ENCODE measurements around the gene AP2S1.
A peak's percentile ranks its signal among the peaks of the same experiment; 100 is the strongest.
"Not testable (repeated sequence)": the region's sequence is repeated elsewhere in the genome, so short reads cannot be mapped to it uniquely, and the experiment has no call there.

AP2S1 gene

DNA sequence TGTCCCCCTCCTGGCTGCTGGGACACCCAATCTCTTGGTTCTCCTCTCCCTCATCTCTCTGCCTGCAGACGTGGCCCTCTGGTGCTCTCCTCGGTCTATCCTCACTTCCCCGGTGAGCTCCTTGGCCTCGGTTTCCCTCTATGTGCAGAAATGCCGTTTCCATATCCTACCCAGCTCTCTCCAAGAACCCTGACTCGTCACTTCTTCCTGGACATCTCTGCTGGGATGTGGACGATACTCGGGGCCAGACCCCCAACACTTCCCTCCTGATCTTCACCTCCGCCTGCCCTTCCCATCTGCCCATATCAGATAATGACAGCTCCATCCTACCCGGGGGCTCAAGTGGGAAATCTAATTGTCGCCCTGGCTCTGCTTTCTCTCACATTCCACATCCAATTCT lies 7.9 kb downstream of the AP2S1 start:
- no peak for DNase-seq (ENCODE audit: low read depth, low spot score)

- no peak for DNase-seq (ENCODE audit: low read depth, low spot score)
These were observed 9.1 kb downstream of the AP2S1 start for GRCh38 chr19:46841458-46842083.

DNA sequence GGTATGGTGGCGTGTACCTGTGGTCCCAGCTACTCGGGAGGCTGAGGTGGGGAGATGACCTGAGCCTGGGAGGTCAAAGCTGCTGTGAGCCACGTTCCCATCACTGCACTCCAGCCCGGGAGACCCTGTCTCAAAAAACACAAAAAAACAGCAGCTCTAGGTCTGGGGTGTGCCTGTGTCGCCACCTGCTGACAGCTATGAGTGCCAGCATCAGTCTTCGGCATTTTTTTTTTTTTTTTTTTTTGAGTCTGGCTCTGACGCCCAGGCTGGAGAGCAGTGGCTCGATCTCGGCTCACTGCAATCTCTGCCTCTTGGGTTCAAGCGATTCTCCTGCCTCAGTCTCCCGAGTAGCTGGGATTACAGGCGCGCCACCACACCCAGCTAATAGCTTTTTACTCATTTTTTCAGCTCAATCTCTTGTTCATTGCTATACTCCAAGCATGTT lies 10.1 kb downstream of the AP2S1 start:
- no peak for DNase-seq (ENCODE audit: low read depth, low spot score)

- no peak for DNase-seq (ENCODE audit: low read depth, low spot score)
These were observed 10.7 kb downstream of the AP2S1 start for GRCh38 chr19:46839752-46840497.

GRCh38 chr19:46838160-46838559 lies 12.5 kb downstream of the AP2S1 start:
- DNase-seq (ENCODE audit: low read depth, low spot score) = no peak

GRCh38 chr19:46834984-46835383 lies 15.7 kb downstream of the AP2S1 start:
- DNase-seq (ENCODE audit: low read depth, low spot score) = no peak

GRCh38 chr19:46834121-46834520 lies 16.5 kb downstream of the AP2S1 start:
- no peak for DNase-seq (ENCODE audit: low read depth, low spot score)

GRCh38 chr19:46830864-46831263 lies 19.8 kb downstream of the AP2S1 start:
- DNase-seq (ENCODE audit: low read depth, low spot score) = no peak

DNA sequence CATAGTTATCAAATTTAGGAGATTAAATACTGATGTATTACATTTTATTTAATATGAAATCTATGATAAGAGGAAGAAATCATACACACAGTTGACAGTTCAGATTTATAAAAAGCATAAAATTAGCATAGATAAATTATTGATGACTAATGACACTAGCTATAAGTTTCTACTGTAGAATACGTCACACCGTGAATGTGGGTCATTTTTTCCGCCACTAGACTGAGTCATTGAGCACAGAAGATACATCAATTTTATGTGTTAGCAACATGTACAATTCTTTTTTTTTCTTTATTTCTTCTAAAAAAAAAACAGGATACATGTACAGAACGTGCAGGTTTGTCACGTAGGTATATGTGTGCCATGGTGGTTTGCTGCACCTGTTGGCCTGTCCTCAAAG lies 22.2 kb downstream of the AP2S1 start:
- no peak for DNase-seq (ENCODE audit: low read depth, low spot score)

DNA sequence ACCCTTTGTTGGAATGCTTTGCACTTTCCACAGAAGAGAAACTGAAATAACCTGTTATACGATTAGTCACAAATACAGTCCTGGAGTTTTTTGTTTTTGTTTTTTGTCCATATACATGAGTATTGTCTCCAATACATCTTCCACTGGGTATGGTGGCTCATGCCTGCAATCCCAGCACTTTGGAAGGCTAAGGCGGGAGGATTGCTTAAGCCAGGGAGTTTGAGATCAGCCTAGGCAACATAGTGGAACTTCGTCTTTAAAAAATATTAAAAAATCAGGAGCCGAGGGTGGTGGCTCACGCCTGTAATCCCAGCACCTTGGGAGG lies 25.0 kb downstream of the AP2S1 start:
- DNase-seq (ENCODE audit: low read depth, low spot score) = no peak

- no peak for DNase-seq (ENCODE audit: low read depth, low spot score)
These were observed 25.5 kb downstream of the AP2S1 start for GRCh38 chr19:46824890-46825730.

GRCh38 chr19:46823049-46823448 lies 27.6 kb downstream of the AP2S1 start:
- no peak for DNase-seq (ENCODE audit: low read depth, low spot score)

GRCh38 chr19:46822410-46822787 lies 28.2 kb downstream of the AP2S1 start:
- DNase-seq (ENCODE audit: low read depth, low spot score) = not testable (repeated sequence)

- no peak for DNase-seq (ENCODE audit: low read depth, low spot score)
These were observed 28.9 kb downstream of the AP2S1 start for GRCh38 chr19:46821512-46822409.

DNA sequence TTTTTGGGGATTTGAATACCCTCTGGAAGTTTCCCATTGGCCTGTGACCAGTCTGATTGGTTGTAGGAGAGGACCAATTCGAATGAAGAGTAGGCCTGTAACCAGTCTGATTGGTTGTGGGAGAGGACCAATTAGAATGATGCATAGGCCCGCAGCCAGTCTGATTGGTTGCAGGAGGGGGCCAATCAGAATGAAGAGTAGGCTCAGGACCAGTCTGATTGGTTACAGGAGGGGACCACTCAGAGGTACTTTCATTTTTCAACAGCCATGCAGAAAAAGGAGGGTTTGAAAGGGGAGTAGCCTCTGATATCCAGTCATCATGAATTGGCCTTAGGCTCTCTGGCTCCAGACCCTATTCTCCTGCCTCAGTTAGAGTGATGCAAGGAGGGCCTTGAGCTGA lies 31.8 kb downstream of the AP2S1 start:
- peak; percentile 61 for DNase-seq (ENCODE audit: low read depth, low spot score)

DNA sequence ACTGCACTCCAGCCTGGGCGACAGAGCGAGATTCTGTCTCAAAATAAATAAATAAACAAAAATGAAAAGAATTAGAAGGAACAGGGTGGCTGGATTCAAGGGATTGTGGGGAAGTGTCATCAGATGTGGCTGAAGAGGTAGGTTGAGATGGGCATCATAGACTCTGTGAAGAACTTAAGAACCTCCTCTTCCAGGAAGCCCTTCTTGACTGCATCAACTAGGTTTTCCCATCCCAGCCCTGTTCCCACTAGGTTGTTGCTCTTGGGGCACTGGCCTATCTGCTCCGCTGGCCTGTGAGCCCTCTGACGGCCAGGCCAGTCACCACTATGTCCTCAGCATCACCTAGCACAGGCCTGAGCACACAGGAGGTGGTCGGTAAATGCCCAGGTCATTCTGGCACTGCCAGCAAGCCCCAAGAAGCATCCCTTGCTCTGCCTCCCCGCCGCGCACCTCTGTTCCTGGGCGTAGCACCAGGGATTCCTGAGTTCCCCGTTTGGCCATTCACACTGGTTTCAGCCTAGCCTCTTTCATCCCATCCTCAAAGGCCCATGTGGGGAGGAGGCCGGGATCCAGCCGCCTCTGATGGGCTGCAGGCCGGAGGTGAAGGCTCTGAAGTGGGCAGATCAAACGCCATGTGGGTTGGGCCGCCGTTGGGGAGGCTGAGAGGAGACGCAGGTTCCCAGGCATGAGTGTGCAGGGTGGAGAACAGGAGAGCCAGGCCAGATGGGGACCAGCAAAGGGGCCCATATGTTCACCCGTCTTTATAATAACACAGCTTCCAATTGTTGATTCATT lies 34.6 kb downstream of the AP2S1 start:
- no peak for DNase-seq (ENCODE audit: low read depth, low spot score)

DNA sequence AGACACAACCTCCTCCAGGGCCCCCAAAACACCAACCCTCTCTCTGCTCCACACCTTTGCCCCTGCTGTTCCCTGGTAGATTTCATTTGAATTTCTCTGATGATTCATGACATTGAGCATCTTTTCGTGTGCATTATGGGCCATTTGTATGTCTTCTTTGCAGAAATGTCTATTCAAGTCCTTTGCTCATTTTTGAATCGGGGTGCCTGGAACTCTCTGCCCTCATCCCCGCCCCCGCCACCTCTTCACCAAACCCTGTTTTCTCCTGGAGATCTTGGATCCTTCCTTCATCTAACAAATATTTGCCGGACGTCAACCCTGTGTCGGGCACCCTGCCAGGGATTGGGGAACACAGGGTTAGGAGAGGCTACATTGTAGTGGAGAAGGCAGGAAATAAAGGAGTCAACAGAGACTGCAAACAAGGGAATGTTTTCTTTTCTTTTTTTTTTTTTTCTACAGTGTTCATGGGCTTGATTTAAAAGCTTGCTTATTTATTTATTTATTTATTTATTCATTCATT lies 36.7 kb downstream of the AP2S1 start:
- DNase-seq (ENCODE audit: low read depth, low spot score) = no peak

GRCh38 chr19:46812977-46813838 lies 37.4 kb downstream of the AP2S1 start:
- DNase-seq (ENCODE audit: low read depth, low spot score) = no peak

GRCh38 chr19:46809534-46810272 lies 40.9 kb downstream of the AP2S1 start:
- DNase-seq (ENCODE audit: low read depth, low spot score) = no peak
